Activated CD4-positive, alpha-beta T cell treated with anti-CD3 and anti-CD28 coated beads for 36 hours (primary cell): ENCODE results near the gene NUDT16L1. TPM values are rescaled to one million over a fixed set of nuclear protein-coding genes. Genes with fewer than 3 reads are reported as not detected.

Source experiments
- microRNA-seq: library from miRNA; unstranded; fragments of <30 nt; microRNA quantifications from one replicate; pipeline ENCODE4 v1.2.0, GENCODE V29; 2021; ENCODE audit warnings: borderline replicate concordance
- total RNA-seq, 2 experiments: library from RNA; stranded (reverse); gene quantifications; one replicate each; pipeline ENCODE4 v1.2.3, GENCODE V29; 2021

Gene NUDT16L1
- total RNA-seq, 2 experiments from 2014 or later, result 16.4 to 22.5 TPM

Small RNA genes within 50 kb of the gene (microRNA-seq; reads per million reads assigned to microRNA genes)
- not detected for gene MIR6769A

Other genes with a start within 250 kb of the NUDT16L1 start
- gene NMRAL1, start 218.9 kb upstream of the NUDT16L1 start, total RNA-seq, result 10 to 100 TPM; 27.1 to 29.5 TPM
- 10 to 100 TPM; 67.7 to 80.2 TPM for gene HMOX2, start 217.2 kb upstream of the NUDT16L1 start, total RNA-seq
- gene CDIP1, start 154.8 kb upstream of the NUDT16L1 start, total RNA-seq, result 10 to 100 TPM; 28.3 to 30.2 TPM
- under 1 TPM; 0.09 to 0.18 TPM for gene C16orf96, start 137.2 kb upstream of the NUDT16L1 start, total RNA-seq
- 10 to 100 TPM in 1 of 2 experiments, 1 to 10 TPM in 1; 9.7 to 10.2 TPM for gene UBALD1, start 78.7 kb upstream of the NUDT16L1 start, total RNA-seq
- gene MGRN1, start 68.7 kb upstream of the NUDT16L1 start, total RNA-seq, result 10 to 100 TPM; 65.0 to 75.4 TPM
- 10 to 100 TPM; 12.1 to 14.1 TPM for gene ANKS3, start 40.7 kb downstream of the NUDT16L1 start, total RNA-seq
- under 1 TPM; 0.11 to 0.16 TPM for gene DNAAF8, start 41.0 kb downstream of the NUDT16L1 start, total RNA-seq
- 10 to 100 TPM; 10.3 to 11.6 TPM for gene ZNF500, start 73.6 kb downstream of the NUDT16L1 start, total RNA-seq
- not detected for gene SEPTIN12, start 94.8 kb downstream of the NUDT16L1 start, total RNA-seq
- not detected for gene SMIM22, start 101.8 kb downstream of the NUDT16L1 start, total RNA-seq
- gene ROGDI, start 109.1 kb downstream of the NUDT16L1 start, total RNA-seq, result 1 to 10 TPM; 3.7 to 7.3 TPM
- gene GLYR1, start 153.7 kb downstream of the NUDT16L1 start, total RNA-seq, result 10 to 100 TPM; 76.9 to 78.4 TPM
- gene UBN1, start 153.9 kb downstream of the NUDT16L1 start, total RNA-seq, result 10 to 100 TPM; 19.3 to 23.0 TPM
- not detected for gene PPL, start 243.6 kb downstream of the NUDT16L1 start, total RNA-seq